Keratinocyte (primary cell): ENCODE measurements around the gene ACAD11. TPM values are rescaled to one million over a fixed set of nuclear protein-coding genes. Genes with fewer than 3 reads are reported as not detected.
"Not testable (repeated sequence)": the region's sequence is repeated elsewhere in the genome, so short reads cannot be mapped to it uniquely, and the experiment has no call there.

Source experiments
- DNase-seq: peaks from one replicate; pipeline ENCODE4 v3.0.0-alpha.2; 2011; ENCODE audit warnings: low read depth, missing footprints, low spot score
- FAIRE-seq: peaks from 2 replicates; lab custom pipeline; 2011; peaks lifted over from hg19 to GRCh38; lab: Jason Lieb, UNC
- H2AFZ ChIP-seq: 2 replicates; pipeline ENCODE4 v1.6.0; 2012; ENCODE audit warnings: low read length, control low read depth, inconsistent platforms; ENCODE audit not compliant: control insufficient read depth
- H3K27ac ChIP-seq: 2 replicates; pipeline ENCODE4 v1.5.1; 2011; ENCODE audit warnings: low read length; ENCODE audit not compliant: control insufficient read depth, insufficient read depth
- H3K27me3 ChIP-seq: 3 replicates; pipeline ENCODE4 v1.6.0; 2011; ENCODE audit warnings: low read length; ENCODE audit not compliant: control insufficient read depth, insufficient read depth; ENCODE audit errors: extremely low read depth
- H3K36me3 ChIP-seq, 2 experiments: 2 replicates in 1 of 2; 3 replicates in 1 of 2; pipeline ENCODE4 v1.5.1; 2011; ENCODE audit warnings: low read length in 2 of 2, mild to moderate bottlenecking in 1 of 2; ENCODE audit not compliant: control insufficient read depth in 2 of 2, insufficient read depth in 2 of 2; ENCODE audit errors: extremely low read depth in 1 of 2
- H3K4me1 ChIP-seq: 3 replicates; pipeline ENCODE4 v1.5.1; 2011; ENCODE audit warnings: low read length; ENCODE audit not compliant: control insufficient read depth, insufficient read depth; ENCODE audit errors: extremely low read depth
- H3K4me2 ChIP-seq: 3 replicates; pipeline ENCODE4 v1.6.0; 2011; ENCODE audit warnings: low read depth, low read length; ENCODE audit not compliant: control insufficient read depth, insufficient read depth; ENCODE audit errors: extremely low read depth
- H3K4me3 ChIP-seq, 3 experiments: fragments of 200-600 bp in 1 of 3; sonication (generic) in 1 of 3; 2 replicates in 2 of 3; 3 replicates in 1 of 3; pipeline ENCODE4 v1.5.1; 2011 to 2016; ENCODE audit warnings: low read length in 3 of 3, mild to moderate bottlenecking in 3 of 3, control low read depth in 2 of 3, inconsistent platforms in 1 of 3, low read depth in 1 of 3, mixed read lengths in 1 of 3, mixed run types in 1 of 3, moderate library complexity in 1 of 3; ENCODE audit not compliant: control insufficient read depth in 2 of 3, insufficient read depth in 2 of 3; ENCODE audit errors: extremely low read depth in 1 of 3
- H3K79me2 ChIP-seq: 2 replicates; pipeline ENCODE4 v1.6.0; 2012; ENCODE audit warnings: low read length; ENCODE audit not compliant: control insufficient read depth, insufficient read depth
- H3K9ac ChIP-seq: 3 replicates; pipeline ENCODE4 v1.6.0; 2011; ENCODE audit warnings: low read length; ENCODE audit not compliant: control insufficient read depth, insufficient read depth; ENCODE audit errors: extremely low read depth
- H3K9me1 ChIP-seq: 3 replicates; pipeline ENCODE4 v1.6.0; 2011; ENCODE audit warnings: low read length; ENCODE audit not compliant: control insufficient read depth, insufficient read depth; ENCODE audit errors: extremely low read depth
- H3K9me3 ChIP-seq: 2 replicates; pipeline ENCODE4 v1.5.1; 2012; ENCODE audit warnings: low read depth, low read length; ENCODE audit not compliant: control insufficient read depth
- H4K20me1 ChIP-seq: 3 replicates; pipeline ENCODE4 v1.6.0; 2011; ENCODE audit warnings: low read length; ENCODE audit not compliant: control insufficient read depth, insufficient read depth; ENCODE audit errors: extremely low read depth
- EZH2 ChIP-seq: IDR thresholded peaks from one replicate; pipeline ENCODE4 v1.6.1; 2012; ENCODE audit warnings: inconsistent platforms, mild to moderate bottlenecking, low read length, moderate library complexity
- dilution Hi-C: fragments of 300-500 bp; cut with MboI; formaldehyde crosslinking; loops from one replicate; pipeline ENCODE4 v1.7.0; 2020; ENCODE audit warnings: low sequenced_read_pairs; ENCODE audit not compliant: extremely low pct_ligation_motif_present
- polyA plus RNA-seq, 5 experiments: library from polyadenylated mRNA; depleted of rRNA in 3 of 5; stranded (reverse) in 3 of 5; stranded (forward) in 1 of 5; unstranded in 1 of 5; fragments of >200 nt; gene quantifications; 1 replicate in 1 of 5; 2 replicates in 3 of 5; 3 replicates in 1 of 5; pipeline versions ENCODE4 v1.2.1 to v1.2.3, GENCODE V29; 2011 to 2012; ENCODE audit warnings: missing spikeins in 2 of 5, low read depth in 1 of 5, low replicate concordance in 1 of 5
- TF ChIP-seq, protein P1 (sequence below), 3 experiments: IDR thresholded peaks in 1 of 3; conservative IDR thresholded peaks in 1 of 3; optimal IDR thresholded peaks in 1 of 3; 2 replicates in 2 of 3; 3 replicates in 1 of 3; pipeline versions ENCODE3 to v1.5.1; 2011; ENCODE audit warnings: low read length in 3 of 3, mild to moderate bottlenecking in 3 of 3, moderate library complexity in 2 of 3, control low read depth in 1 of 3, inconsistent platforms in 1 of 3; ENCODE audit not compliant: insufficient read depth in 2 of 3; ENCODE audit errors: extremely low read depth in 1 of 3

The ACAD11 gene
- polyA plus RNA-seq, 1 donor (not counting 4 experiments of a cell fraction or from before 2014, with no cell fraction given), result 32.1 TPM

DNA sequence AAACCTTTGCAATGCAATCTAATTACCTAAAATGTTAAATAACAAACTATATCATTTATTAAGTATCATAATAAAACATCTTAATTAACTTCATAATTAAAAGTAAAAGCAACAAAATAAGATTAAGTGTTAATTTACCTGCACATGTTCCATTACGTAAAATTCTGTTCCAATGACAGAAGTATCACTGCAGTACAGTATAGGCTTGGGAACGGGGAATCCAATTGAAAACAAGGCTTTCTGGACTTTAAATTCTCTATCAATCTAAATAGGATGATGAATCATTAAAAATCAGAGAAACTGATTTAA, 17.1 kb downstream of the ACAD11 start:
- Histone ChIP-seq H3K4me2 (no peak overlapping the region), H3K9ac (no peak overlapping the region), H3K27me3 (no peaks in the 10 kb centered on the region), H4K20me1 (no peaks in the 10 kb centered on the region), H3K27ac (no peak overlapping the region), H3K79me2 (no peaks in the 10 kb centered on the region), H3K9me3 (no peaks in the 10 kb centered on the region), H2AFZ (no peak overlapping the region), H3K4me1 (peaks cover 16% of the 10 kb centered on the region), H3K4me3 (no peak overlapping the region), H3K9me1 (no peaks in the 10 kb centered on the region), H3K36me3 (no peaks in the 10 kb centered on the region)
- TF ChIP-seq, protein P1, sequence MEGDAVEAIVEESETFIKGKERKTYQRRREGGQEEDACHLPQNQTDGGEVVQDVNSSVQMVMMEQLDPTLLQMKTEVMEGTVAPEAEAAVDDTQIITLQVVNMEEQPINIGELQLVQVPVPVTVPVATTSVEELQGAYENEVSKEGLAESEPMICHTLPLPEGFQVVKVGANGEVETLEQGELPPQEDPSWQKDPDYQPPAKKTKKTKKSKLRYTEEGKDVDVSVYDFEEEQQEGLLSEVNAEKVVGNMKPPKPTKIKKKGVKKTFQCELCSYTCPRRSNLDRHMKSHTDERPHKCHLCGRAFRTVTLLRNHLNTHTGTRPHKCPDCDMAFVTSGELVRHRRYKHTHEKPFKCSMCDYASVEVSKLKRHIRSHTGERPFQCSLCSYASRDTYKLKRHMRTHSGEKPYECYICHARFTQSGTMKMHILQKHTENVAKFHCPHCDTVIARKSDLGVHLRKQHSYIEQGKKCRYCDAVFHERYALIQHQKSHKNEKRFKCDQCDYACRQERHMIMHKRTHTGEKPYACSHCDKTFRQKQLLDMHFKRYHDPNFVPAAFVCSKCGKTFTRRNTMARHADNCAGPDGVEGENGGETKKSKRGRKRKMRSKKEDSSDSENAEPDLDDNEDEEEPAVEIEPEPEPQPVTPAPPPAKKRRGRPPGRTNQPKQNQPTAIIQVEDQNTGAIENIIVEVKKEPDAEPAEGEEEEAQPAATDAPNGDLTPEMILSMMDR (optimal IDR thresholded peaks at IDR 0.05 in 1 of 3, IDR thresholded peaks at IDR 0.05 in 1 of 3, conservative IDR thresholded peaks at IDR 0.05 in 1 of 3; ENCODE audit: extremely low read depth in 1 of 3, insufficient read depth in 2 of 3, low read length in 3 of 3), result no peak
- TF ChIP-seq EZH2, result no peak
- dilution Hi-C loops, result no loop called here
- DNase-seq, result no peak
- FAIRE-seq, result no peak

DNA sequence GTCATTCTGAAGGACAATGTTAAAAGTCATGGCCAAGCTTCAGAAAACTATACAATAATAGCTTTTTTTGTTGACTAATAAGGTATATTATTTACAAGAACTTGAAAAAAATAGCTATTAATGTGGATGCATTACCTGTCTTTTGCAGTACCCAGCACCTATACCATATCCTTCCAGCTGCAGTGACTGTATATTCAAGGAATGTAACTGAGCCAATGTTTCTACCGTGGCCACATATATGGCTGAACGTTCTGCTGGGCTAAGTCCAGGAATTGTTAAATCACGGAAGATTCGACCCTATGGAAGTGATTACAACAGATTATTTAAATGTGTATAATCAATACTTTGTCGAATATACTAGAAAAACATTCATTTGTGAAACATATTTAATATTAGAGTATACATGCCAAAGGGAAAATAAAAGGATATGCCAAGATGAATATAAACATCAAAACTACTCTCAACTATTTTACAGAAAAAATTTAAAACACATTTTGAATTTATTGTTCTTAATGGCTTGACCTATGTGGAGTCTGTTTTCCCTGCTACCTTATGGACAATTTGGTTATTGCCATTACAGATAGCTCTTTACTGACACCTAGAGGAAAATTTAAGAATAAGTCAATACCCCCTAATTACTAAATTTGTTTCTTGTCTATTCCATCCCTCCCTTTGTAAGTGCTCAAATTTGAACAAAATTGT, 17.6 kb downstream of the ACAD11 start:
- Histone ChIP-seq H4K20me1 (no peaks in the 10 kb centered on the region), H3K9ac (no peak overlapping the region), H3K4me1 (peaks cover 20% of the 10 kb centered on the region), H3K27ac (no peak overlapping the region), H3K4me3 (no peak overlapping the region), H3K4me2 (no peak overlapping the region), H3K36me3 (no peaks in the 10 kb centered on the region), H2AFZ (no peak overlapping the region), H3K9me3 (no peaks in the 10 kb centered on the region), H3K27me3 (no peaks in the 10 kb centered on the region), H3K9me1 (no peaks in the 10 kb centered on the region), H3K79me2 (no peaks in the 10 kb centered on the region)
- dilution Hi-C loops, result no loop called here
- TF ChIP-seq, protein P1 (optimal IDR thresholded peaks at IDR 0.05 in 1 of 3, IDR thresholded peaks at IDR 0.05 in 1 of 3, conservative IDR thresholded peaks at IDR 0.05 in 1 of 3; ENCODE audit: extremely low read depth in 1 of 3, insufficient read depth in 2 of 3, low read length in 3 of 3), result peak in 2 of 3 experiments; percentile 40 to 42
- TF ChIP-seq EZH2, result no peak
- DNase-seq, result no peak
- FAIRE-seq, result peak; percentile 41

DNA sequence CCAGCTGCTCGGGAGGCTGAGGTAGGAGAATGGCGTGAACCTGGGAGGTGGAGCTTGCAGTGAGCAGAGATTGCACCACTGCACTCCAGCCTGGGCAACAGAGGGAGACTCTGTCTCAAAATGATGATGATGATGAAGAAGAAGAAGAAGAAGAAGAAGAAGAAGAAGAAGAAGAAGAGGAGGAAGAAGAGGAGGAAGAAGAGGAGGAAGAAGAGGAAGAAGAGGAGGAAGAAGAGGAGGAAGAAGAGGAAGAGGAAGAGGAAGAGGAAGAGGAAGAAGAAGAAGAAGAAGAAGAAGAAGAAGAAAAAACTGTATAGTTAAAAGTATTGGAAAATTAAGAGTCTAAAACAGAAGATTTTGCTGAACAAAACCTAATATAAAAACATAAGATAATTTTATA, 18.2 kb downstream of the ACAD11 start:
- H3K9me3 ChIP-seq, H3K79me2 ChIP-seq, H3K9me1 ChIP-seq, DNase-seq, dilution Hi-C loops, FAIRE-seq, H3K9ac ChIP-seq, H3K27me3 ChIP-seq, H2AFZ ChIP-seq, H3K27ac ChIP-seq, H3K4me2 ChIP-seq, H4K20me1 ChIP-seq, H3K36me3 ChIP-seq, H3K4me3 ChIP-seq: not testable (repeated sequence)
- H3K4me1 ChIP-seq, result peaks cover 25% of the 10 kb centered on the region
